HFF-Myc (cell line): Measurements from ENCODE around the gene SORCS2.

ENCODE experiments used
- DNase-seq: peaks from one replicate; pipeline ENCODE4 v3.0.0-alpha.2; 2011; ENCODE audit warnings: low read depth; ENCODE audit errors: extremely low read depth
- H3K4me3 ChIP-seq: replicated peaks from 2 replicates; pipeline ENCODE4 v1.5.1; 2011; ENCODE audit warnings: low read depth, mild to moderate bottlenecking, control low read depth, low read length
- TF ChIP-seq, protein P1 (sequence below): IDR thresholded peaks from 2 replicates; pipeline ENCODE4 v1.5.1; 2012; ENCODE audit warnings: mild to moderate bottlenecking, low read depth, low read length, control low read depth; ENCODE audit errors: missing control alignments

SORCS2 gene

DNA sequence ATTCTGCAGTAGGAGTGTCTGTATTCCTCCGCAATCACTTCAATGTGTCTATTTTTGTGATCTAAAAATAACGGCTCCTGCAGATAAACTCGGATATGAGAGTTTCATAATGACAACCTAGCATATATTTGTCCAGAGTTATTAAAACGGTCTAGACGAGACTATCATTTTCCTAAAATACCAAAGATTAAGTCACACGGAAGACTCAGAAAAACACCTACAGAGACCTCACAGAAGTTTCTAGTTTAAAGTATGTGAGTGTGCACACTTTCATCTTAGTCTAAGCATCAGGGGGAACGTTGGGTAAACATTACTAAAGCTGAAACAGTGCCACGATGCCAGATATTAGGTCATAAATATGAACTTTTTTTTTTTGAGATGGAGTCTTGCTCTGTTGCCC lies 590.4 kb downstream of the SORCS2 start:
- H3K4me3 ChIP-seq: no peak overlapping the region
- no peak for DNase-seq
- TF ChIP-seq, protein P1, sequence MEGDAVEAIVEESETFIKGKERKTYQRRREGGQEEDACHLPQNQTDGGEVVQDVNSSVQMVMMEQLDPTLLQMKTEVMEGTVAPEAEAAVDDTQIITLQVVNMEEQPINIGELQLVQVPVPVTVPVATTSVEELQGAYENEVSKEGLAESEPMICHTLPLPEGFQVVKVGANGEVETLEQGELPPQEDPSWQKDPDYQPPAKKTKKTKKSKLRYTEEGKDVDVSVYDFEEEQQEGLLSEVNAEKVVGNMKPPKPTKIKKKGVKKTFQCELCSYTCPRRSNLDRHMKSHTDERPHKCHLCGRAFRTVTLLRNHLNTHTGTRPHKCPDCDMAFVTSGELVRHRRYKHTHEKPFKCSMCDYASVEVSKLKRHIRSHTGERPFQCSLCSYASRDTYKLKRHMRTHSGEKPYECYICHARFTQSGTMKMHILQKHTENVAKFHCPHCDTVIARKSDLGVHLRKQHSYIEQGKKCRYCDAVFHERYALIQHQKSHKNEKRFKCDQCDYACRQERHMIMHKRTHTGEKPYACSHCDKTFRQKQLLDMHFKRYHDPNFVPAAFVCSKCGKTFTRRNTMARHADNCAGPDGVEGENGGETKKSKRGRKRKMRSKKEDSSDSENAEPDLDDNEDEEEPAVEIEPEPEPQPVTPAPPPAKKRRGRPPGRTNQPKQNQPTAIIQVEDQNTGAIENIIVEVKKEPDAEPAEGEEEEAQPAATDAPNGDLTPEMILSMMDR: no peak

DNA sequence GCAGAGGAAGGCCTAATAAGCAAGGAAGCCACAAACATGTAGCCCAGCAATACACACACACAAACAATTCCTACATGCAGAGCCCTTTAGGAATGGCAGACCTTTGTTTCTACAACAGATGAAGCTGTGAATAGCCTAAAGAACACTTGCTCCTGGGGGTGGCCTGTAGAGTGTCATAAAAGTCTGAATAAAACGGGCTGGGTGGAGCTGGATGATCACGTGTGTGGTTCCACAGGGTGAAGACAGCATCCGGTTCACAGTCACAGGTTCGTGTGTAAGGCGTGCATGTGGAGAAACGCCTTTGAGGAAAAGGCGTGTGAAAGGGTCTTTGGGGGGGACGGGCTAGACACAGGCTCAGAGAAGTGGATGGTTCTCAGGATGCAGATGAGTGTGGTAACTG lies 591.2 kb downstream of the SORCS2 start:
- TF ChIP-seq, protein P1: no peak
- no peak for DNase-seq
- H3K4me3 ChIP-seq: no peak overlapping the region

DNA sequence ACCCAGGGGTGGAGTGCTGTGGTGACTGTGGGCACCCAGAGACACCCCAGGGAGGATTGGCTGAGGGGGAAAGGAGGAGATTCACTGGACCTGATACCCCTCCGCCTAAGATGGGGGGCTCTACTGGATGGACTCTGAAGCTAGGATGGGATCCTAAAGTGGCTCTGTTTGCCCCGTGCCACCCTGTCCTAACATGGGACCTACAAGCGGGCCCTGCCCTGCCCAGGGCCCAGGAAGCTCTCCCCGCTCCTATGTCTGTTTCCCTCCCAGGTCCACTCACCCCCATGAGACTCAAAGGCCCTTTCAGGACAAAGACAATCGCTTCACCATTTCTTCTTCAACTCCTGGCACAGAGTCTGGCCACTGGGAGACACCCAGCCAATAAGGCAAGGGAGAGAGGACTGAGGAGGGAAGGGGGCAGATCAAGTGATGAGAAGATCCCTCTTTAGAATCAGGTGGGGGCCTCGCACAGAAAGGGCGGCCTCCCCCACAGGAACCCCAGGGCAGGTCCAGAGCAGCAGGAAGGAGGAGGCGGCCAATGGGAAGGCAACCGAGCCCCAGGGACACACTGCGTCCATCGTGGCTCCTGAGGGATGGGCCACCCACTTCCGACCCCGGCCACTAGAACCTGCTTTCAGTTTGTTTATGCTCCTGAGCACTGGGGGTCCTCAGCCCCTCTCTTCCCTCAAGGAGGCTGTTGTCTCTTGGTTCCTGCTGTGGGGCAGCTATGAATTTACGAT lies 592.0 kb downstream of the SORCS2 start:
- TF ChIP-seq, protein P1: no peak
- no peak overlapping the region for H3K4me3 ChIP-seq
- no peak for DNase-seq

DNA sequence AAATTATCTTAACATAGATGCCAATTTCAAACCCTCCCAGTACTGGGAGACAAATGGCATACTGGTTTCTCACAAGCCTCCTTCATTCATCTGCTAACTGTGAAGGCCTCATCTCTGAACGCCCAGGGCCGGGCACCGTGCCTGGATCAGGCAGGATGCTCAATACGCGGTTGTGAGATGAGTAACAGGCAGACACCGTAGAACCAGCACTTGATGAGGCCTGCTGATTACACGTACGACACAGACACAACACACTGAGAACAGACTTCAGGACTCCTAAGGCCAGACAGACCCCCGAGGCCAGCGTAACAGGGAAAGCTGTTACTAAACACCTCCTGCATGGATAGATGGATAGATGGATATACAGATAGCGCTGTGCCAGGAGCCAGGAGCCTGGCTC lies 592.7 kb downstream of the SORCS2 start:
- TF ChIP-seq, protein P1: no peak
- no peak overlapping the region for H3K4me3 ChIP-seq
- no peak for DNase-seq

DNA sequence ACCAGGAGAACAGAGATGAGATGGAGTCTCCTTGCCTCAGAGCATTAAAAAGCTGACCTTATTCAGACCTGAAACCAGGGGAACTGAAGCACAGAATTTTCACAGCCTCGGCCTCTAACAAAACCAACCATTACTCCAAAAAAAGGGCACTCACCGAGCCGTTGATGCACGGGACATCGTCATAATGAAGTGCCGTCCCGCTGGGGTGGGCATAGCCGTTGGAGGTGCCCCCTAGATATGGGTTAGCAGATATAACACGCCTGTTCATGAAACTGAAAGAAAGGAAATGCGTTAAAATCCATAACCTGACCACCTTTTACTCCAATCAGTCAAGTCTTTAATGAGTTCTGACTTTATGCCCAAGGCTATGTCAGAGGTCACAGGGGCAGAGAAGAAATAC lies 593.7 kb downstream of the SORCS2 start:
- no peak for DNase-seq
- H3K4me3 ChIP-seq: no peak overlapping the region
- TF ChIP-seq, protein P1: no peak

DNA sequence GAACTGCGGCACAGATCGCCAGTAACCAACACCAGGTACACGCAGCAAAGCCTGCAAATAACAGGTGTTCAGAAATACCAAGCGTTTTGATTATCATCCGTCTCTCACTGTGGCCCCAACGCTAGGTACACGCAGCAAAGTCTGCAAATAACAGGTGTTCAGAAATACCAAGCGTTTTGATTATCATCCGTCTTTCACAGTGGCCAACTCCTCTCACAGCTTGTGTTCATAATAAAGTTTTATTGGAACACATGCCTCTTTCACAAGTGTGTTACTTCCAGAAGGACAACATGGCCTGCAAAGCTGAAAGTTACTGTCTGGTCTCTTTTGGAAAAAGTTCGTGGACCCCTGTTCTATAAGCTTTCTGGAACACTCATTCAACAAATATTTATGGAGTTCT lies 594.2 kb downstream of the SORCS2 start:
- DNase-seq: no peak
- TF ChIP-seq, protein P1: no peak
- H3K4me3 ChIP-seq: no peak overlapping the region

DNA sequence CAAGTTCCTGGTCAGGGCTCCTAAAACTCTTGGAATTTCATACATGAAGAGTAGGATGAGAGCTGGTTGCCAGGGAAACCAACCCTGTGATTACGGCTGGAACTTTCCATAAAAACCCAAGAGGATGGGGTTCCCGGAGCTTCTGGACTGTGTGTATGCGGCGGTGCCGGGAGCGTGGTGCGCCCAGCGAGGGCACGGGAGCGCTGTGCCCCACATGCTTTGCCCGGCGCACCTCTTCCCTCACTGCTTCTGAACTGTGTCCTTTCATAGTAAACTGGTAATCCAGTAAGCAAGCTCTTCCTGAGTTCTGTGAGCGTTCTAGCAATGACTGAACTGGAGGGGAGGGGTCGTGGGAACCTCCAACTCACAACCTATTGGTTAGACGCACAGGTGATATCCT lies 594.7 kb downstream of the SORCS2 start:
- TF ChIP-seq, protein P1: no peak
- DNase-seq: no peak
- no peak overlapping the region for H3K4me3 ChIP-seq
